ENCODE measurements around the gene IGFALS.

IGFALS gene

GRCh38 chr16:1830213-1830612, 36.7 kb upstream of the IGFALS start:
- TF ChIP-seq HDGF (IDR thresholded peaks at IDR 0.05; ENCODE audit: borderline replicate concordance) (no peak), PKNOX1 (IDR thresholded peaks at IDR 0.05) (no peak), LEF1 (IDR thresholded peaks at IDR 0.05; ENCODE audit: borderline replicate concordance) (no peak)
- no peak for DNase-seq (ENCODE audit: extremely low spot score)
- ChIA-PET POLR2A (no interaction called here), CTCF (no interaction called here)

- no peak for DNase-seq (ENCODE audit: extremely low spot score)
- TF ChIP-seq ARNT (IDR thresholded peaks at IDR 0.05) (no peak), SUZ12 (IDR thresholded peaks at IDR 0.05) (no peak), PKNOX1 (IDR thresholded peaks at IDR 0.05) (no peak), FOXM1 (IDR thresholded peaks at IDR 0.05; ENCODE audit: borderline replicate concordance) (no peak), NFRKB (IDR thresholded peaks at IDR 0.05) (no peak), FOXA1 (IDR thresholded peaks at IDR 0.05) (no peak), LEF1 (IDR thresholded peaks at IDR 0.05; ENCODE audit: borderline replicate concordance) (no peak), BHLHE40 (IDR thresholded peaks at IDR 0.05; ENCODE audit: borderline replicate concordance) (no peak), FOXK2 (IDR thresholded peaks at IDR 0.05) (no peak)
These were observed 35.3 kb upstream of the IGFALS start for GRCh38 chr16:1828645-1829410.

GRCh38 chr16:1826691-1827573, 33.4 kb upstream of the IGFALS start, which contains the start of the genes FAHD1 and HAGH:
FAHD1 (plus strand) TSS chr16:1827206; CDS start chr16:1827239, 33 bp downstream.
HAGH (minus strand) TSS chr16:1826825; CDS start chr16:1826787, 38 bp downstream.
- POLR2A ChIA-PET = interaction anchor here (0.6 to 2.2 kb wide), 15 partner anchors 9 to 138 kb away, joined by 3 to 19 read pairs (median 4); partner anchors contain the start of genes MSRB1, NUBP2, RPS2 and SPSB3
- TF ChIP-seq FOXA1 (IDR thresholded peaks at IDR 0.05) (no peak), HDGF (IDR thresholded peaks at IDR 0.05; ENCODE audit: borderline replicate concordance) (no peak), ELF4 (IDR thresholded peaks at IDR 0.05) (peak; percentile 48; the same call in 1 of the 2 replicates), PKNOX1 (IDR thresholded peaks at IDR 0.05) (peak; percentile 25; the same call in 1 of the 2 replicates), CTBP1 (IDR thresholded peaks at IDR 0.05; ENCODE audit: borderline replicate concordance) (peak; percentile 85), BHLHE40 (IDR thresholded peaks at IDR 0.05; ENCODE audit: borderline replicate concordance) (no peak), FOXM1 (IDR thresholded peaks at IDR 0.05; ENCODE audit: borderline replicate concordance) (peak; percentile 72; the same call in 1 of the 2 replicates), TARDBP (IDR thresholded peaks at IDR 0.05) (peak; percentile 68; the same call in 1 of the 2 replicates), FOXK2 (IDR thresholded peaks at IDR 0.05) (no peak), NFRKB (IDR thresholded peaks at IDR 0.05) (no peak), L3MBTL2 (conservative IDR thresholded peaks at IDR 0.05) (peak; percentile 95), ZNF384 (IDR thresholded peaks at IDR 0.05) (no peak), LEF1 (IDR thresholded peaks at IDR 0.05; ENCODE audit: borderline replicate concordance) (no peak)
- CTCF ChIA-PET = interaction anchor here (0.6 kb wide), 1 partner anchor 524 kb away, joined by 3 read pairs; no protein-coding TSS in a partner anchor
- DNase-seq (ENCODE audit: extremely low spot score) = peak; percentile 97

More at GRCh38 chr16:1828645-1829410, 35.3 kb upstream of the IGFALS start:
- ChIA-PET POLR2A (interaction anchor here (1.2 to 2.2 kb wide), 4 partner anchors 10 to 132 kb away, joined by 3 to 19 read pairs (median 6); no protein-coding TSS in a partner anchor), CTCF (no interaction called here)

- TF ChIP-seq CTBP1 (IDR thresholded peaks at IDR 0.05; ENCODE audit: borderline replicate concordance) (no peak), ARNT (IDR thresholded peaks at IDR 0.05) (no peak), ZNF384 (IDR thresholded peaks at IDR 0.05) (no peak), LEF1 (IDR thresholded peaks at IDR 0.05; ENCODE audit: borderline replicate concordance) (no peak), TARDBP (IDR thresholded peaks at IDR 0.05) (no peak), L3MBTL2 (conservative IDR thresholded peaks at IDR 0.05) (no peak), BHLHE40 (IDR thresholded peaks at IDR 0.05; ENCODE audit: borderline replicate concordance) (no peak), ELF4 (IDR thresholded peaks at IDR 0.05) (no peak), SP1 (IDR thresholded peaks at IDR 0.05) (no peak), FOXM1 (IDR thresholded peaks at IDR 0.05; ENCODE audit: borderline replicate concordance) (no peak), PKNOX1 (IDR thresholded peaks at IDR 0.05) (no peak), SUZ12 (IDR thresholded peaks at IDR 0.05) (no peak), FOXA1 (IDR thresholded peaks at IDR 0.05) (no peak), NFRKB (IDR thresholded peaks at IDR 0.05) (no peak), FOXK2 (IDR thresholded peaks at IDR 0.05) (no peak), HDGF (IDR thresholded peaks at IDR 0.05; ENCODE audit: borderline replicate concordance) (no peak)
- CTCF ChIA-PET = no interaction called here
- DNase-seq (ENCODE audit: extremely low spot score) = peak; percentile 71
- POLR2A ChIA-PET = interaction anchor here (0.7 to 2.2 kb wide), 6 partner anchors 9 to 139 kb away, joined by 3 to 19 read pairs (median 8); partner anchors contain the start of genes MSRB1 and RPS2
These were observed 32.6 kb upstream of the IGFALS start for GRCh38 chr16:1825864-1826690.
